GM12878 (cell line): Measurements from ENCODE around the gene MYMX. TPM values are rescaled to one million over a fixed set of nuclear protein-coding genes. Genes with fewer than 3 reads are reported as not detected.

Experiments used
- BHLHE40 ChIP-seq, 2 experiments: fragments of 450-650 bp in 1 of 2; IDR thresholded peaks; 2 replicates each; pipeline ENCODE4 v1.6.1; 2011 to 2017; ENCODE audit warnings: low read depth in 2 of 2, borderline replicate concordance in 1 of 2, improper control_type of control experiment in 1 of 2, low read length in 1 of 2, mild to moderate bottlenecking in 1 of 2
- CEBPB ChIP-seq, 2 experiments: fragments of 150-350 bp in 1 of 2; IDR thresholded peaks; 2 replicates each; pipeline ENCODE4 v1.6.1; 2012 to 2014; ENCODE audit warnings: low read depth in 2 of 2, low read length in 2 of 2, borderline replicate concordance in 1 of 2, inconsistent platforms in 1 of 2
- ETV6 ChIP-seq, 2 experiments: fragments of 450-650 bp in 1 of 2; IDR thresholded peaks in 1 of 2; conservative IDR thresholded peaks in 1 of 2; 2 replicates each; pipeline ENCODE4 v1.6.1; 2014; ENCODE audit warnings: antibody characterized with exemption in 1 of 2, borderline replicate concordance in 1 of 2, low read depth in 1 of 2, mild to moderate bottlenecking in 1 of 2, moderate library complexity in 1 of 2
- KLF5 ChIP-seq: fragments of 450-650 bp; IDR thresholded peaks from 2 replicates; pipeline ENCODE4 v1.6.1; 2014; ENCODE audit warnings: mild to moderate bottlenecking; ENCODE audit not compliant: partially characterized antibody
- MTA3 ChIP-seq: IDR thresholded peaks from 2 replicates; pipeline ENCODE4 v1.6.1; 2012; ENCODE audit warnings: low read length, inconsistent platforms, borderline replicate concordance
- POU2F2 ChIP-seq: IDR thresholded peaks from 3 replicates; pipeline ENCODE4 v1.6.1; 2011; ENCODE audit warnings: low read depth, mild to moderate bottlenecking, low read length, borderline replicate concordance
- SIN3A ChIP-seq: IDR thresholded peaks from 2 replicates; pipeline ENCODE4 v1.6.1; 2012; ENCODE audit warnings: low read depth, low read length, improper control_type of control experiment
- STAT3 ChIP-seq: IDR thresholded peaks from 2 replicates; pipeline ENCODE4 v1.6.1; 2011; ENCODE audit warnings: low read depth, low read length, improper control_type of control experiment
- SUZ12 ChIP-seq: fragments of 200-600 bp; sonication (generic); IDR thresholded peaks from one replicate; pipeline ENCODE4 v1.6.1; 2018; ENCODE audit warnings: antibody characterized with exemption, mild to moderate bottlenecking; ENCODE audit not compliant: unreplicated experiment
- polyA plus RNA-seq, 11 experiments: library from polyadenylated mRNA; depleted of rRNA in 4 of 11; unstranded in 6 of 11; stranded (reverse) in 5 of 11; fragments of >200 nt; fragmentation: Nextera tagmentation in 4 of 11; fragmentation: Illumina TruSeq in 1 of 11; extraction: Ambion mirVana in 4 of 11; extraction: Trizol in 1 of 11; gene quantifications; 1 replicate in 1 of 11; 2 replicates in 10 of 11; pipeline versions ENCODE4 v1.2.1 to v1.2.3, GENCODE V29; 2011 to 2016; ENCODE audit warnings: inconsistent platforms in 2 of 11, missing spikeins in 2 of 11, low read depth in 1 of 11
- total RNA-seq, 4 experiments: library from RNA; depleted of rRNA in 3 of 4; stranded (reverse); fragments of >200 nt in 3 of 4; fragmentation: Illumina TruSeq in 1 of 4; extraction: Trizol in 1 of 4; gene quantifications; 2 replicates each; pipeline versions ENCODE4 v1.2.1 to v1.2.3, GENCODE V29; 2013 to 2021
- TF ChIP-seq, protein P1 (sequence below): fragments of 450-650 bp; IDR thresholded peaks from 2 replicates; pipeline ENCODE4 v1.6.1; 2017; ENCODE audit warnings: low read depth, mild to moderate bottlenecking, moderate library complexity
- TF ChIP-seq, protein P2 (sequence below): fragments of 450-650 bp; formaldehyde crosslinking; IDR thresholded peaks from 2 replicates; pipeline ENCODE4 v1.5.0; 2022; ENCODE audit warnings: mild to moderate bottlenecking, missing genetic modification characterization
- TF ChIP-seq, protein P3 (sequence below): fragments of 450-650 bp; formaldehyde crosslinking; IDR thresholded peaks from 2 replicates; pipeline ENCODE4 v1.4.0; 2022; ENCODE audit warnings: mild to moderate bottlenecking, moderate library complexity
- TF ChIP-seq, protein P4 (sequence below): fragments of 450-650 bp; IDR thresholded peaks from 2 replicates; pipeline ENCODE4 v1.6.1; 2016; ENCODE audit warnings: mild to moderate bottlenecking
- TF ChIP-seq, protein P5 (sequence below): IDR thresholded peaks from 2 replicates; pipeline ENCODE4 v1.6.1; 2012; ENCODE audit warnings: low read length, inconsistent platforms

The MYMX gene
- total and polyA plus RNA-seq, 10 of the 15 experiments (the other 5 are each of a cell fraction or from before 2014, with no cell fraction given) = not detected

DNA sequence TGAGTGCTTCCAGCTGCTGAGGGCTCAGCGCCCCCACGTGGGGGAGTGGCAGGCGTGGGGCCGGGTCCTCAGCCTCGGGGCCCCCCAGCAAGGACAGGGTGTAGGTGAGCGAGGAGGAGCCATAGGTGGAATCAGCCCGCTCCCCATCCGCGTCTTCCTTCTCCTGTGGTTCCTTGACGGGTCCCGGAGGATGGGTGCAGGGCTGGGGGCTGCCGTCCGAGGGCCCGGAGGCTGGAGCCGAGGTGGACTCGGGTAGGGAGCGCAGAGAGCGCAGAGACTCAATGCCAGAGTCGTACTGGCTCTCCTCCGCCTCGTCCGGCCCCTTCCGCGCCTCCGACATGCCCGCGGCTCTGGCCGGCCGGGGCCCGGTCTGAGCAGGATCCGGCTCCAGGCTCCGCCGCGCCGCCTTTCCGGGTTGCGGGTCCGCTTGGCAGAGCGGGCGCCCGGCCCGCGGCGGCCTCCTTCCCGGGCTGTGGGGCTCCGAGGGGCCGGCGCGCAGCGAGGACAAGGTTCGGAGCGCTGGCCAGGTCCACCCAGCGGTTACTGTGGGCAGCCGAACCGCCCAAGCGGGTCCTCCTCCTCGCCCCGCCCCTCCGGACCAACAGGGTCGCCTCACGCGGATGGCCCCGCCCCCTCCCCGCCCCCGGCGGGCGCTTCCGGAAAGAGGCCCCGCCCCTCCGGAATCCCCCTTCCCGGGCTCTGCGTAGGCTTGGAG, 48.4 kb downstream of the MYMX start, which contains the start of gene NFKBIE (continued):
- TF ChIP-seq, protein P1, sequence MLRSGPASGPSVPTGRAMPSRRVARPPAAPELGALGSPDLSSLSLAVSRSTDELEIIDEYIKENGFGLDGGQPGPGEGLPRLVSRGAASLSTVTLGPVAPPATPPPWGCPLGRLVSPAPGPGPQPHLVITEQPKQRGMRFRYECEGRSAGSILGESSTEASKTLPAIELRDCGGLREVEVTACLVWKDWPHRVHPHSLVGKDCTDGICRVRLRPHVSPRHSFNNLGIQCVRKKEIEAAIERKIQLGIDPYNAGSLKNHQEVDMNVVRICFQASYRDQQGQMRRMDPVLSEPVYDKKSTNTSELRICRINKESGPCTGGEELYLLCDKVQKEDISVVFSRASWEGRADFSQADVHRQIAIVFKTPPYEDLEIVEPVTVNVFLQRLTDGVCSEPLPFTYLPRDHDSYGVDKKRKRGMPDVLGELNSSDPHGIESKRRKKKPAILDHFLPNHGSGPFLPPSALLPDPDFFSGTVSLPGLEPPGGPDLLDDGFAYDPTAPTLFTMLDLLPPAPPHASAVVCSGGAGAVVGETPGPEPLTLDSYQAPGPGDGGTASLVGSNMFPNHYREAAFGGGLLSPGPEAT = no peak
- TF ChIP-seq SIN3A (peak; percentile 75), ETV6 (conservative IDR thresholded peaks at IDR 0.05 in 1 of 2, IDR thresholded peaks at IDR 0.05 in 1 of 2; ENCODE audit: borderline replicate concordance in 1 of 2, low read depth in 1 of 2) (peak in 1 of 2 experiments; percentile 10; a peak in 1 of 4 replicates), SUZ12 (no peak), CEBPB (IDR thresholded peaks at IDR 0.05; ENCODE audit: borderline replicate concordance in 1 of 2, low read depth in 2 of 2, low read length in 2 of 2) (no peak), STAT3 (no peak), POU2F2 (0 out of 3 replicates have a peak, but pooled peaks have one; percentile 38), KLF5 (peak; percentile 30), BHLHE40 (IDR thresholded peaks at IDR 0.05; ENCODE audit: borderline replicate concordance in 1 of 2, low read depth in 2 of 2, low read length in 1 of 2) (peak; percentile 4 to 9; a peak in 2 of 4 replicates), MTA3 (no peak)
- TF ChIP-seq, protein P2, sequence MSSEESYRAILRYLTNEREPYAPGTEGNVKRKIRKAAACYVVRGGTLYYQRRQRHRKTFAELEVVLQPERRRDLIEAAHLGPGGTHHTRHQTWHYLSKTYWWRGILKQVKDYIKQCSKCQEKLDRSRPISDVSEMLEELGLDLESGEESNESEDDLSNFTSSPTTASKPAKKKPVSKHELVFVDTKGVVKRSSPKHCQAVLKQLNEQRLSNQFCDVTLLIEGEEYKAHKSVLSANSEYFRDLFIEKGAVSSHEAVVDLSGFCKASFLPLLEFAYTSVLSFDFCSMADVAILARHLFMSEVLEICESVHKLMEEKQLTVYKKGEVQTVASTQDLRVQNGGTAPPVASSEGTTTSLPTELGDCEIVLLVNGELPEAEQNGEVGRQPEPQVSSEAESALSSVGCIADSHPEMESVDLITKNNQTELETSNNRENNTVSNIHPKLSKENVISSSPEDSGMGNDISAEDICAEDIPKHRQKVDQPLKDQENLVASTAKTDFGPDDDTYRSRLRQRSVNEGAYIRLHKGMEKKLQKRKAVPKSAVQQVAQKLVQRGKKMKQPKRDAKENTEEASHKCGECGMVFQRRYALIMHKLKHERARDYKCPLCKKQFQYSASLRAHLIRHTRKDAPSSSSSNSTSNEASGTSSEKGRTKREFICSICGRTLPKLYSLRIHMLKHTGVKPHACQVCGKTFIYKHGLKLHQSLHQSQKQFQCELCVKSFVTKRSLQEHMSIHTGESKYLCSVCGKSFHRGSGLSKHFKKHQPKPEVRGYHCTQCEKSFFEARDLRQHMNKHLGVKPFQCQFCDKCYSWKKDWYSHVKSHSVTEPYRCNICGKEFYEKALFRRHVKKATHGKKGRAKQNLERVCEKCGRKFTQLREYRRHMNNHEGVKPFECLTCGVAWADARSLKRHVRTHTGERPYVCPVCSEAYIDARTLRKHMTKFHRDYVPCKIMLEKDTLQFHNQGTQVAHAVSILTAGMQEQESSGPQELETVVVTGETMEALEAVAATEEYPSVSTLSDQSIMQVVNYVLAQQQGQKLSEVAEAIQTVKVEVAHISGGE = no peak
- TF ChIP-seq, protein P3, sequence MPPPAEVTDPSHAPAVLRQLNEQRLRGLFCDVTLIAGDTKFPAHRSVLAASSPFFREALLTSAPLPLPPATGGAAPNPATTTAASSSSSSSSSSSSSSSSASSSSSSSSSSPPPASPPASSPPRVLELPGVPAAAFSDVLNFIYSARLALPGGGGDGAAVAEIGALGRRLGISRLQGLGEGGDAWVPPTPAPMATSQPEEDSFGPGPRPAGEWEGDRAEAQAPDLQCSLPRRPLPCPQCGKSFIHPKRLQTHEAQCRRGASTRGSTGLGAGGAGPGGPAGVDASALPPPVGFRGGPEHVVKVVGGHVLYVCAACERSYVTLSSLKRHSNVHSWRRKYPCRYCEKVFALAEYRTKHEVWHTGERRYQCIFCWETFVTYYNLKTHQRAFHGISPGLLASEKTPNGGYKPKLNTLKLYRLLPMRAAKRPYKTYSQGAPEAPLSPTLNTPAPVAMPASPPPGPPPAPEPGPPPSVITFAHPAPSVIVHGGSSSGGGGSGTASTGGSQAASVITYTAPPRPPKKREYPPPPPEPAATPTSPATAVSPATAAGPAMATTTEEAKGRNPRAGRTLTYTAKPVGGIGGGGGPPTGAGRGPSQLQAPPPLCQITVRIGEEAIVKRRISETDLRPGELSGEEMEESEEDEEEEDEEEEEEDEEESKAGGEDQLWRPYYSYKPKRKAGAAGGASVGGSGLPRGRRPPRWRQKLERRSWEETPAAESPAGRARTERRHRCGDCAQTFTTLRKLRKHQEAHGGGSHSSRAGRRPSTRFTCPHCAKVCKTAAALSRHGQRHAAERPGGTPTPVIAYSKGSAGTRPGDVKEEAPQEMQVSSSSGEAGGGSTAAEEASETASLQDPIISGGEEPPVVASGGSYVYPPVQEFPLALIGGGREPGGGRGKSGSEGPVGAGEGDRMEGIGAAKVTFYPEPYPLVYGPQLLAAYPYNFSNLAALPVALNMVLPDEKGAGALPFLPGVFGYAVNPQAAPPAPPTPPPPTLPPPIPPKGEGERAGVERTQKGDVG (CRISPR knock-in tag) = no peak
- TF ChIP-seq, protein P4, sequence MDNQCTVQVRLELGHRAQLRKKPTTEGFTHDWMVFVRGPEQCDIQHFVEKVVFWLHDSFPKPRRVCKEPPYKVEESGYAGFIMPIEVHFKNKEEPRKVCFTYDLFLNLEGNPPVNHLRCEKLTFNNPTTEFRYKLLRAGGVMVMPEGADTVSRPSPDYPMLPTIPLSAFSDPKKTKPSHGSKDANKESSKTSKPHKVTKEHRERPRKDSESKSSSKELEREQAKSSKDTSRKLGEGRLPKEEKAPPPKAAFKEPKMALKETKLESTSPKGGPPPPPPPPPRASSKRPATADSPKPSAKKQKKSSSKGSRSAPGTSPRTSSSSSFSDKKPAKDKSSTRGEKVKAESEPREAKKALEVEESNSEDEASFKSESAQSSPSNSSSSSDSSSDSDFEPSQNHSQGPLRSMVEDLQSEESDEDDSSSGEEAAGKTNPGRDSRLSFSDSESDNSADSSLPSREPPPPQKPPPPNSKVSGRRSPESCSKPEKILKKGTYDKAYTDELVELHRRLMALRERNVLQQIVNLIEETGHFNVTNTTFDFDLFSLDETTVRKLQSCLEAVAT = peak; percentile 46; the same call in 1 of the 2 replicates
- TF ChIP-seq, protein P5, sequence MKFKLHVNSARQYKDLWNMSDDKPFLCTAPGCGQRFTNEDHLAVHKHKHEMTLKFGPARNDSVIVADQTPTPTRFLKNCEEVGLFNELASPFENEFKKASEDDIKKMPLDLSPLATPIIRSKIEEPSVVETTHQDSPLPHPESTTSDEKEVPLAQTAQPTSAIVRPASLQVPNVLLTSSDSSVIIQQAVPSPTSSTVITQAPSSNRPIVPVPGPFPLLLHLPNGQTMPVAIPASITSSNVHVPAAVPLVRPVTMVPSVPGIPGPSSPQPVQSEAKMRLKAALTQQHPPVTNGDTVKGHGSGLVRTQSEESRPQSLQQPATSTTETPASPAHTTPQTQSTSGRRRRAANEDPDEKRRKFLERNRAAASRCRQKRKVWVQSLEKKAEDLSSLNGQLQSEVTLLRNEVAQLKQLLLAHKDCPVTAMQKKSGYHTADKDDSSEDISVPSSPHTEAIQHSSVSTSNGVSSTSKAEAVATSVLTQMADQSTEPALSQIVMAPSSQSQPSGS = no peak
